Gastrocnemius medialis (tissue), 4 donors: ENCODE measurements around the gene CCDC150. TPM values are rescaled to one million over a fixed set of nuclear protein-coding genes. Genes with fewer than 3 reads are reported as not detected.
A peak's percentile ranks its signal among the peaks of the same experiment; 100 is the strongest.

ENCODE experiments used
- ATAC-seq, 2 donors: fragments of 150-250 bp; one replicate each; pipeline ENCODE4 v1.9.1; 2016
- DNase-seq, 2 donors: peaks; one replicate each; pipeline ENCODE4 v3.0.0-alpha.2; 2019
- H3K27ac ChIP-seq, 4 donors: fragments of 200-600 bp; sonication (generic); 1 replicate in 1 of 4; 2 replicates in 3 of 4; pipeline ENCODE4 v1.5.1; 2016 to 2018; ENCODE audit warnings: mild to moderate bottlenecking in 2 of 4, moderate library complexity in 1 of 4
- H3K27me3 ChIP-seq, 3 donors: fragments of 200-600 bp; sonication (generic) in 2 of 3; 1 replicate in 1 of 3; 2 replicates in 2 of 3; pipeline versions ENCODE4 v1.5.1 to v1.6.0; 2016 to 2019; ENCODE audit warnings: mild to moderate bottlenecking in 1 of 3, moderate library complexity in 1 of 3
- H3K36me3 ChIP-seq, 2 donors: fragments of 200-600 bp; sonication (generic) in 1 of 2; one replicate each; pipeline ENCODE4 v1.5.1; 2017 to 2018
- H3K4me1 ChIP-seq, 2 donors: fragments of 200-600 bp; sonication (generic) in 1 of 2; one replicate each; pipeline ENCODE4 v1.5.1; 2016 to 2017; ENCODE audit warnings: mild to moderate bottlenecking in 2 of 2
- H3K4me3 ChIP-seq, 4 donors: fragments of 200-600 bp; sonication (generic) in 3 of 4; 1 replicate in 1 of 4; 2 replicates in 3 of 4; pipeline ENCODE4 v1.5.1; 2016 to 2019; ENCODE audit warnings: mild to moderate bottlenecking in 2 of 4
- H3K9me3 ChIP-seq, 3 donors: fragments of 200-600 bp; sonication (generic) in 2 of 3; 1 replicate in 1 of 3; 2 replicates in 2 of 3; pipeline ENCODE4 v1.5.1; 2016 to 2019
- POLR2A ChIP-seq, 2 donors: fragments of 450-650 bp; IDR thresholded peaks; one replicate each; pipeline ENCODE4 v1.6.1; 2017; ENCODE audit warnings: antibody characterized with exemption in 2 of 2, mild to moderate bottlenecking in 2 of 2, moderate library complexity in 2 of 2
- in situ Hi-C, 4 donors: fragments of 200-750 bp; cut with MboI; loops; one replicate each; pipeline versions ENCODE4 v1.15.0 to v1.8.0; 2017; ENCODE audit warnings: low sequenced_read_pairs in 4 of 4
- intact Hi-C: fragments of 100-400 bp; cut with DNase I; formaldehyde crosslinking; loops from one replicate; pipeline ENCODE4 v1.15.1; 2023; ENCODE audit warnings: low total_unique reads
- total RNA-seq, 4 donors: library from RNA; depleted of rRNA; stranded (reverse); fragments of >200 nt; gene quantifications; one replicate each; pipeline versions ENCODE4 v1.1.0 to v1.2.3, GENCODE V29; 2016
- TF ChIP-seq, protein P1 (sequence below), 5 experiments: fragments of 450-650 bp in 3 of 5; fragments of 200-600 bp in 2 of 5; sonication (generic) in 2 of 5; IDR thresholded peaks in 4 of 5; conservative IDR thresholded peaks in 1 of 5; 1 replicate in 4 of 5; 2 replicates in 1 of 5; pipeline ENCODE4 v1.5.1; 2016 to 2019; ENCODE audit warnings: antibody characterized with exemption in 5 of 5, mild to moderate bottlenecking in 3 of 5, moderate library complexity in 3 of 5

CCDC150 gene
- total RNA-seq, 4 donors from 2014 or later: 0.31 to 0.83 TPM; not detected in 2

DNA sequence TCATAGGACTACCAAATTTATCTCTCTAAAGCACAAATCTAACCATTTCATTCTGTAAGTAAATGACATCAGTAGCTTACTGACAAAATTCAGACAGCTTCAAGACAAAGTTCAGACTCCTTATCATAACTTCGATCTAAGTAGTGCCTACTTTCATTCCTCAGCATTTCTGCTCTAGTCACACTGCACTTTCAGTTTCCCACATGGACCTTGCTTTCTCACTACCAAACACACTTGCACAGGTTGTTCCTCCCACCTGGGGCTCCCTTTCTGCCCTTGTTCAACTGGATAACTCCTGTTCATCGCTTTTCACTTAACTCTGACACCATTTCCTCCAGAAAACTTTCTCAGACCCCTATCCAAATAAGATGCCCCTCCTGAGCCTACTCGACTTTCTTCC, 22.1 kb upstream of the CCDC150 start:
- ATAC-seq: no peak
- Histone ChIP-seq H3K9me3 (no peaks in the 10 kb centered on the region), H3K4me3 (no peak overlapping the region), H3K36me3 (no peaks in the 10 kb centered on the region), H3K4me1 (no peaks in the 10 kb centered on the region), H3K27ac (no peak overlapping the region), H3K27me3 (no peaks in the 10 kb centered on the region)
- intact Hi-C loops: no loop called here
- DNase-seq: no peak
- TF ChIP-seq, protein P1, sequence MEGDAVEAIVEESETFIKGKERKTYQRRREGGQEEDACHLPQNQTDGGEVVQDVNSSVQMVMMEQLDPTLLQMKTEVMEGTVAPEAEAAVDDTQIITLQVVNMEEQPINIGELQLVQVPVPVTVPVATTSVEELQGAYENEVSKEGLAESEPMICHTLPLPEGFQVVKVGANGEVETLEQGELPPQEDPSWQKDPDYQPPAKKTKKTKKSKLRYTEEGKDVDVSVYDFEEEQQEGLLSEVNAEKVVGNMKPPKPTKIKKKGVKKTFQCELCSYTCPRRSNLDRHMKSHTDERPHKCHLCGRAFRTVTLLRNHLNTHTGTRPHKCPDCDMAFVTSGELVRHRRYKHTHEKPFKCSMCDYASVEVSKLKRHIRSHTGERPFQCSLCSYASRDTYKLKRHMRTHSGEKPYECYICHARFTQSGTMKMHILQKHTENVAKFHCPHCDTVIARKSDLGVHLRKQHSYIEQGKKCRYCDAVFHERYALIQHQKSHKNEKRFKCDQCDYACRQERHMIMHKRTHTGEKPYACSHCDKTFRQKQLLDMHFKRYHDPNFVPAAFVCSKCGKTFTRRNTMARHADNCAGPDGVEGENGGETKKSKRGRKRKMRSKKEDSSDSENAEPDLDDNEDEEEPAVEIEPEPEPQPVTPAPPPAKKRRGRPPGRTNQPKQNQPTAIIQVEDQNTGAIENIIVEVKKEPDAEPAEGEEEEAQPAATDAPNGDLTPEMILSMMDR (IDR thresholded peaks at IDR 0.05 in 4 of 5, conservative IDR thresholded peaks at IDR 0.05 in 1 of 5): no peak
- no peak for TF ChIP-seq POLR2A (IDR thresholded peaks at IDR 0.05)
- in situ Hi-C loops: no loop called here

DNA sequence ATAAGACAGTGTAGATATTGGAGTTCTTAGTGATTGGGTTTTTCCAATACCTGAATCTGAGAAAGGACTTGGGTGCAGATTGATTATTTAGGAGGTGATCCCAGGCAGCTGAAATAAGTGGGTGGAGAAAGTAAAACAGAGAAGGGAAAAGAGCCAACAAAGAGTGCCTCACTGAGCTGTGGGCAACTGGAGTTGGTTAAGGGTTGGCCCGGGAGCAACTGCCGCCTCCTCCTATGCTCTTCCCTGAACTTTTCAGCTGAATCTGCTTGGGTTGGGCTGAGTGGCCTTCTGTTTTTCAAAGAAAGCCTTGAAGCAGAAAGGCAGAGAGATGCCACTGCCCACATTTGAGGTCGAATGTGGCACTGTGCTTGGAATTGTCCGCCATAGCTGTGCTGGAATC, 20.9 kb upstream of the CCDC150 start:
- no peak overlapping the region for H3K4me3 ChIP-seq
- no peaks in the 10 kb centered on the region for H3K36me3 ChIP-seq
- H3K9me3 ChIP-seq: no peaks in the 10 kb centered on the region
- TF ChIP-seq, protein P1 (IDR thresholded peaks at IDR 0.05 in 4 of 5, conservative IDR thresholded peaks at IDR 0.05 in 1 of 5): no peak
- no peak for TF ChIP-seq POLR2A (IDR thresholded peaks at IDR 0.05)
- ATAC-seq: no peak
- intact Hi-C loops: no loop called here
- H3K27ac ChIP-seq: no peak overlapping the region
- H3K4me1 ChIP-seq: no peaks in the 10 kb centered on the region
- in situ Hi-C loops: no loop called here
- no peak for DNase-seq
- no peaks in the 10 kb centered on the region for H3K27me3 ChIP-seq

- no peaks in the 10 kb centered on the region for H3K4me1 ChIP-seq
- intact Hi-C loops (loop anchor here (10.0 kb wide), 1 partner anchor 456 kb away; the partner anchor contains the start of gene STK17B), in situ Hi-C loops (no loop called here)
- TF ChIP-seq, protein P1 (IDR thresholded peaks at IDR 0.05 in 4 of 5, conservative IDR thresholded peaks at IDR 0.05 in 1 of 5): no peak
- no peak for TF ChIP-seq POLR2A (IDR thresholded peaks at IDR 0.05)
- H3K9me3 ChIP-seq: peaks cover 0 to 17% (median 0%) of the 10 kb centered on the region in 3 donors
- no peak overlapping the region for H3K27ac ChIP-seq
- H3K4me3 ChIP-seq: peak overlapping the region in 1 of 4 donors; percentile 5
- ATAC-seq: no peak
- no peaks in the 10 kb centered on the region for H3K36me3 ChIP-seq
- no peak for DNase-seq
- no peaks in the 10 kb centered on the region for H3K27me3 ChIP-seq
Observed at GRCh38 chr2:196630531-196630930, 9.0 kb upstream of the CCDC150 start.

DNA sequence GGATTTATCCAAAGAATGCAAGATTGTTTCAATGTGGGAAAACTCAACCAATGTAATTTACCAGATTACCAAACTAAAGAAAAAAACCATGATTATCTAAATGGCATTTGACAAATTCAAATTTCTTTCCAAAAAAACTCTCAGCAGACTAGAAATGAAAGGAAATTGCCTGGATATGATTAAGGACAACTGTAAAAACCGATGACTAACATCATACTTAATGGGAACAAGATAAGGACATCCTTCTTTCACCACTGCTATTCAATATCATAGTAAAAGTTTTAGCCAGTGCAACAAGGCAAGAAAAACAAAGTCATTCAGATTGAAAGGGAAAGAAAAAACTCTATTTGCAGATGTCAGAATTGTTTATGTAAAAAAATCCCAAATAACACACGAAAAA, 4.4 kb upstream of the CCDC150 start:
- in situ Hi-C loops (no loop called here), intact Hi-C loops (loop anchor here (10.0 kb wide), 1 partner anchor 460 kb away; the partner anchor contains the start of gene STK17B)
- no peaks in the 10 kb centered on the region for H3K36me3 ChIP-seq
- DNase-seq: no peak
- no peak overlapping the region for H3K27ac ChIP-seq
- peaks cover 3 to 5% of the 10 kb centered on the region in 2 donors for H3K4me1 ChIP-seq
- peaks cover 0 to 12% (median 0%) of the 10 kb centered on the region in 3 donors for H3K9me3 ChIP-seq
- H3K27me3 ChIP-seq: no peaks in the 10 kb centered on the region
- no peak overlapping the region for H3K4me3 ChIP-seq
- ATAC-seq: no peak
- TF ChIP-seq, protein P1 (IDR thresholded peaks at IDR 0.05 in 4 of 5, conservative IDR thresholded peaks at IDR 0.05 in 1 of 5): no peak
- TF ChIP-seq POLR2A (IDR thresholded peaks at IDR 0.05): no peak

DNA sequence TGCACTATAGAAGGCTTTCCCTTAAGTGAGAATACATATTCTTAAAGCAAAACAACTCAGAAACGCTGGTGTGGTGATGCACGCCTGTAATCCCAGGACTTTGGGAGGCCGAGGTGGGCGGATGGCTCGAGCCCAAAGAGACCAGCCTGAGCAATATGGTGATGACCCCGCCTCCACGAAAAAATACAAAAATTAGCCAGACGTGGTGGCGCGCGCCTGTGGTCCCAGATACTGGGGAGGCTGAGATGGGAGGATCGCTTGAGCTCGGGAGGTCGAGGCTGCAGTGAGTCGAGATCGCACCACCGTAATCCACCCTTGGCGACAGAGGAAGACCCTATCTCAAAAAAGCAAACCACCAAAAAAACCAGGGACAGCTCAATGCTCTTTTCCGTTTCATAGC, 750 bp upstream of the CCDC150 start:
- intact Hi-C loops (loop anchor here (10.0 kb wide), 1 partner anchor 464 kb away; the partner anchor contains the start of gene STK17B), in situ Hi-C loops (no loop called here)
- DNase-seq (no peak), ATAC-seq (no peak)
- Histone ChIP-seq H3K4me3 (peak overlapping the region in 3 of 4 donors; percentile 69 to 85 (median 79)), H3K9me3 (no peaks in the 10 kb centered on the region), H3K4me1 (peaks cover 5 to 7% of the 10 kb centered on the region in 2 donors), H3K27me3 (no peaks in the 10 kb centered on the region), H3K27ac (no peak overlapping the region), H3K36me3 (no peaks in the 10 kb centered on the region)
- no peak for TF ChIP-seq POLR2A (IDR thresholded peaks at IDR 0.05)
- TF ChIP-seq, protein P1 (IDR thresholded peaks at IDR 0.05 in 4 of 5, conservative IDR thresholded peaks at IDR 0.05 in 1 of 5): no peak
